NCI-H2227 (cell line): ENCODE results near the gene SIMC1.

Source experiments
- DNase-seq: peaks from one replicate; lab custom pipeline; 2025; ENCODE audit not compliant: unreplicated experiment; lab: John Stamatoyannopoulos, UW

SIMC1 gene

GRCh38 chr5:176387384-176387925 lies 149.2 kb downstream of the SIMC1 start:
- DNase-seq = no peak

- peak; percentile 34 for DNase-seq
These were observed 149.8 kb downstream of the SIMC1 start for GRCh38 chr5:176388003-176388443.

GRCh38 chr5:176388444-176389134 lies 150.4 kb downstream of the SIMC1 start, which contains the start of the genes HIGD2A and NOP16:
Gene HIGD2A (plus strand): TSS chr5:176388751. CDS start chr5:176388820, 69 bp downstream.
Gene NOP16 (minus strand): TSS chr5:176388598. CDS start chr5:176388539, 59 bp downstream.
- DNase-seq = peak; percentile 96

- DNase-seq = no peak
These were observed 151.2 kb downstream of the SIMC1 start for GRCh38 chr5:176389135-176390123.

- DNase-seq = no peak
These were observed 153.3 kb downstream of the SIMC1 start for GRCh38 chr5:176391479-176391878.

- DNase-seq = no peak
These were observed 153.8 kb downstream of the SIMC1 start for GRCh38 chr5:176391999-176392398.

- DNase-seq = no peak
These were observed 154.3 kb downstream of the SIMC1 start for GRCh38 chr5:176392526-176392925.

GRCh38 chr5:176394096-176394495 lies 155.9 kb downstream of the SIMC1 start:
- DNase-seq = no peak

GRCh38 chr5:176394881-176395675 lies 156.9 kb downstream of the SIMC1 start:
- no peak for DNase-seq
